ENCODE measurements around the gene CDPF1.
"Not testable (repeated sequence)": the region's sequence is repeated elsewhere in the genome, so short reads cannot be mapped to it uniquely, and the experiment has no call there.

DNA sequence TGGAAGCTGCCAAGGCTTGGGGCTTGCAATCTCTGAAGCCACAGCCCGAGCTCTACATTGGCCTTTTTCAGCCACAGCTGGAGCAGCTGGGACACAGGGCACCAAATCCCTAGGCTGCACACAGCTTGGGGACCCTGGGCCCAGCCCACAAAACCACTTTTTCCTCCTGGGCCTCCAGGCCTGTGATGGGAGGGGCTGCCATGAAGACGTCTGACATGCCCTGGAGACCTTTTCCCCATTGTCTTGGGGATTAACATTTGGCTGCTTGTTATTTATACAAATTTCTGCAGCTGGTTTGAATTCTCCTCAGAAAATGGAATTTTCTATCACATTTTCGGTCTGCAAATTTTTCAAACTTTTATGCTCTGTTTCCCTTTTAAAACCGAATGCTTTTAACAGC lies 15.5 kb upstream of the CDPF1 start:
- not testable (repeated sequence) for TF ChIP-seq ZNF274 (IDR thresholded peaks at IDR 0.05; ENCODE audit: low read depth, low read length); SUZ12 (IDR thresholded peaks at IDR 0.05; ENCODE audit: extremely low read depth, insufficient read depth, insufficient read length); YY1 (IDR thresholded peaks at IDR 0.05; ENCODE audit: insufficient read depth, insufficient read length)
